ENCODE measurements around the gene LARGE1.

The LARGE1 gene

GRCh38 chr22:33720166-33720878 lies 200.0 kb downstream of the LARGE1 start:
- H3K27ac ChIP-seq = no peak overlapping the region
- TF ChIP-seq ZFX (IDR thresholded peaks at IDR 0.05; ENCODE audit: borderline replicate concordance) (no peak), CTCF (IDR thresholded peaks at IDR 0.05) (no peak)

- H3K27ac ChIP-seq = no peak overlapping the region
- TF ChIP-seq CTCF (IDR thresholded peaks at IDR 0.05) (no peak), ZFX (IDR thresholded peaks at IDR 0.05; ENCODE audit: borderline replicate concordance) (no peak)
Observed at GRCh38 chr22:33717694-33718396, 202.4 kb downstream of the LARGE1 start.

- TF ChIP-seq CTCF (IDR thresholded peaks at IDR 0.05) = no peak
- no peak for TF ChIP-seq ZFX (IDR thresholded peaks at IDR 0.05; ENCODE audit: borderline replicate concordance)
- no peak overlapping the region for H3K27ac ChIP-seq
Observed at GRCh38 chr22:33715237-33715985, 204.9 kb downstream of the LARGE1 start.

GRCh38 chr22:33710326-33710725 lies 209.9 kb downstream of the LARGE1 start:
- H3K27ac ChIP-seq = no peak overlapping the region
- no peak for TF ChIP-seq CTCF (IDR thresholded peaks at IDR 0.05)
- TF ChIP-seq ZFX (IDR thresholded peaks at IDR 0.05; ENCODE audit: borderline replicate concordance) = no peak

GRCh38 chr22:33707581-33707980 lies 212.7 kb downstream of the LARGE1 start:
- H3K27ac ChIP-seq = no peak overlapping the region
- no peak for TF ChIP-seq CTCF (IDR thresholded peaks at IDR 0.05)
- TF ChIP-seq ZFX (IDR thresholded peaks at IDR 0.05; ENCODE audit: borderline replicate concordance) = no peak

GRCh38 chr22:33706100-33706499 lies 214.2 kb downstream of the LARGE1 start:
- no peak for TF ChIP-seq ZFX (IDR thresholded peaks at IDR 0.05; ENCODE audit: borderline replicate concordance)
- no peak for TF ChIP-seq CTCF (IDR thresholded peaks at IDR 0.05)
- no peak overlapping the region for H3K27ac ChIP-seq
